Tibial artery (tissue), 4 donors: ENCODE data around the gene TMED5.
"Not testable (repeated sequence)": the region's sequence is repeated elsewhere in the genome, so short reads cannot be mapped to it uniquely, and the experiment has no call there.

Source experiments
- DNase-seq, 2 donors: peaks; one replicate each; pipeline ENCODE4 v3.0.0-alpha.2; 2019
- H3K27ac ChIP-seq, 2 donors: fragments of 200-600 bp; sonication (generic) in 1 of 2; 1 replicate in 1 of 2; 2 replicates in 1 of 2; pipeline ENCODE4 v1.5.1; 2018 to 2019; ENCODE audit warnings: mild to moderate bottlenecking in 1 of 2
- H3K27me3 ChIP-seq, 2 donors: fragments of 200-600 bp; sonication (generic) in 1 of 2; one replicate each; pipeline versions ENCODE4 v1.5.1 to v1.6.0; 2016 to 2019
- H3K36me3 ChIP-seq, 3 donors: fragments of 200-600 bp; sonication (generic) in 2 of 3; one replicate each; pipeline ENCODE4 v1.5.1; 2016 to 2019; ENCODE audit warnings: mild to moderate bottlenecking in 2 of 3
- H3K4me1 ChIP-seq, 4 donors: fragments of 200-600 bp; sonication (generic) in 2 of 4; 1 replicate in 3 of 4; 2 replicates in 1 of 4; pipeline ENCODE4 v1.5.1; 2016 to 2019
- H3K4me3 ChIP-seq, 2 donors: fragments of 200-600 bp; sonication (generic) in 1 of 2; 1 replicate in 1 of 2; 2 replicates in 1 of 2; pipeline ENCODE4 v1.5.1; 2018 to 2019; ENCODE audit warnings: mild to moderate bottlenecking in 2 of 2
- H3K9me3 ChIP-seq, 3 donors: fragments of 200-600 bp; sonication (generic) in 1 of 3; one replicate each; pipeline ENCODE4 v1.5.1; 2016 to 2019
- intact Hi-C: fragments of 100-400 bp; cut with DNase I; formaldehyde crosslinking; loops from one replicate; pipeline ENCODE4 v1.15.0; 2023; ENCODE audit warnings: low total_unique reads
- TF ChIP-seq, protein P1 (sequence below), 2 experiments: fragments of 200-600 bp in 1 of 2; fragments of 450-650 bp in 1 of 2; IDR thresholded peaks; one replicate each; pipeline ENCODE4 v1.5.1; 2017 to 2019; ENCODE audit warnings: antibody characterized with exemption in 2 of 2, mild to moderate bottlenecking in 1 of 2, moderate library complexity in 1 of 2

TMED5 gene

DNA sequence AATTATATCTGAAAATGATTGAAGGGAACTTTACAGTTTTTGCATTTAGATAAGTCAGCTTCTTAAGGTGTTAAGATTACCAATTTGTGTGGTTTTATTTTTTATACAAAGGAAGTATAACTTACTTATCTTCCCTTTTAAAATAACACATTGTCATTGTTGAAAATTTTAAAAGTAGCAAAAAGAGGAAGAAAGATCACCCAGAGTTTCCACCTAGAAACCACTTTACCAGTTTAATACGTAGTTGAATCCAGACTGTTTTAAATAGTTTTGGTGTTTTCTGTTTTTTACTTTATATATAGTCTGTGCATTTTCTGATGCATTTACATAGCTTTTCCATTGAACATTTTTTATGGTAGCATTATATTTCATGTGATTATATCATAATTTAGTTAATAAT is 6.5 kb upstream of the TMED5 start:
- no peak overlapping the region for H3K4me3 ChIP-seq
- intact Hi-C loops: loop anchor here (10.0 kb wide), 2 partner anchors 102 to 352 kb away; partner anchors contain the start of gene RPL5
- H3K36me3 ChIP-seq: no peaks in the 10 kb centered on the region
- no peak overlapping the region for H3K27ac ChIP-seq
- DNase-seq: no peak
- TF ChIP-seq, protein P1, sequence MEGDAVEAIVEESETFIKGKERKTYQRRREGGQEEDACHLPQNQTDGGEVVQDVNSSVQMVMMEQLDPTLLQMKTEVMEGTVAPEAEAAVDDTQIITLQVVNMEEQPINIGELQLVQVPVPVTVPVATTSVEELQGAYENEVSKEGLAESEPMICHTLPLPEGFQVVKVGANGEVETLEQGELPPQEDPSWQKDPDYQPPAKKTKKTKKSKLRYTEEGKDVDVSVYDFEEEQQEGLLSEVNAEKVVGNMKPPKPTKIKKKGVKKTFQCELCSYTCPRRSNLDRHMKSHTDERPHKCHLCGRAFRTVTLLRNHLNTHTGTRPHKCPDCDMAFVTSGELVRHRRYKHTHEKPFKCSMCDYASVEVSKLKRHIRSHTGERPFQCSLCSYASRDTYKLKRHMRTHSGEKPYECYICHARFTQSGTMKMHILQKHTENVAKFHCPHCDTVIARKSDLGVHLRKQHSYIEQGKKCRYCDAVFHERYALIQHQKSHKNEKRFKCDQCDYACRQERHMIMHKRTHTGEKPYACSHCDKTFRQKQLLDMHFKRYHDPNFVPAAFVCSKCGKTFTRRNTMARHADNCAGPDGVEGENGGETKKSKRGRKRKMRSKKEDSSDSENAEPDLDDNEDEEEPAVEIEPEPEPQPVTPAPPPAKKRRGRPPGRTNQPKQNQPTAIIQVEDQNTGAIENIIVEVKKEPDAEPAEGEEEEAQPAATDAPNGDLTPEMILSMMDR (IDR thresholded peaks at IDR 0.05): no peak
- no peaks in the 10 kb centered on the region for H3K27me3 ChIP-seq
- H3K9me3 ChIP-seq: no peaks in the 10 kb centered on the region
- no peaks in the 10 kb centered on the region for H3K4me1 ChIP-seq

DNA sequence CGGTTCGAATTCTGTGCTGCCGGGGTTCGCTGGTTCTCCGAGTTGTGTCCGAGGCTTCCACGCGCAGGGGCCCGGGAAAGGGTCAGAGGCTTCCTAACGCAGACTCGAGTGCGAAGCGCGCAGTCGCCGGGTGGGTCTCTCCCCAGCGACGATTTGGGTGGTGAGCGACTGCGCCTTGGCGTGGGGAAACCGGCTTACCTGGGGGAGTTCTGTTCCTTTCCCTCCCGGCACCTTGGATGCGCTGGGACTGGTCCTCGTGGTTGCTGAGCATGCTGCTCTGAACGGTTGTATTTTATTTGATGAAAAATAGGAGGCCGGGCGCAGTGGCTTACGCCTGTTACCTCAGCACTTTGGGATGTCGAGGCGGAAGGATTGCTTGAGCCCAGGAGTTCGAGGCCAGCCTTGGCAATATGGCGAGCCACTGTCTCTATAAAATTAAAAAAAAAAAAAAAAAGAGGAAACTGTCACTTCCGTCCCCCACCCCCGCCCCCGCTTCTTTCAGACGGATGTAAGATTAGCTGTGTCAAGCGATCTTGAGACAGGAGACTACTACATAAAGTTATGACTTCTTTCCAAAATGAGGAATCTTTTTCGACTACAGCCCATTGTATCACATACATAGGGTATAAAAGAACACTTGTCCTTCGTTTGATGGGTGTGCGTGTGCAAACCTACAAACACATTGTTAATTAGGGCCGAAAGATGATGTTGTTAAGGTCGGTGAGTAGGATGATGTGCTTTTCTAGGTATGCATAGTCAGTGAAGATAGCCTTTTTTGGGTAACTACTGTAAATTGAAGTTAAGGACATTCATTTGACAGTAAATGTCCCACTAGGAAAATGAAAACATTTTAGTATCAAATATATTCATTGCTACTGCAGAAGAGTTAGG is 755 bp upstream of the TMED5 start, which contains the start of gene CCDC18:
CCDC18 (plus strand) TSS at position 2 of the 891 bp plus-strand sequence. CDS start 2,638 bp downstream, outside the sequence.
- intact Hi-C loops: loop anchor here (10.0 kb wide), 2 partner anchors 96 to 346 kb away; partner anchors contain the start of gene RPL5
- H3K4me3 ChIP-seq: peak within 1 kb of the TSS; percentile 91 to 99
- TF ChIP-seq, protein P1 (IDR thresholded peaks at IDR 0.05): no peak
- H3K4me1 ChIP-seq: peaks cover 0 to 38% (median 17%) of the 10 kb centered on the region in 4 donors
- no peaks in the 10 kb centered on the region for H3K36me3 ChIP-seq
- H3K9me3 ChIP-seq: no peaks in the 10 kb centered on the region
- no peaks in the 10 kb centered on the region for H3K27me3 ChIP-seq
- peak within 1 kb of the TSS; percentile 99 to 100 for H3K27ac ChIP-seq
- DNase-seq: no peak

DNA sequence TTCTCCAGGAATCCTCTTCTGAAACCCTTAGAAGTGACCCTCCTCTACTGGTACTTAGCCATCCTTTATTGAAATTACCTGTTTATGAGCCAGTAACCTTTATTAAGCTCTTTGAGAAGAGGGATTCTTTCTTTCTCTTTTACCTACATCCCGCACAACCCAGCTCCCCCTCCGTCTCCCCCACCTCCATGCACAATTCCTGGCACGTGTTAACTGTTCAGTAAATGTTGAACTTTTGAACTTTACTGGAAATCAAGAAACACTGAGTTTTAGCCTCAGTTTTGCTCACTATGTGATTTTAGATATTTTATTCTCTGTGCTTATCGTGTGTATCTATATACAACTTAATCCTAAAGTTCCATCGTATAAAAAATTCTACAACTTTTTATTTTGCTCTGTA is 1.8 kb downstream of the TMED5 start:
- intact Hi-C loops: no loop called here
- TF ChIP-seq, protein P1 (IDR thresholded peaks at IDR 0.05): no peak
- Histone ChIP-seq H3K27ac (peak overlapping the region in 1 of 2 donors; percentile 100), H3K9me3 (no peaks in the 10 kb centered on the region), H3K4me1 (peaks cover 0 to 53% (median 18%) of the 10 kb centered on the region in 4 donors), H3K36me3 (peaks cover 0 to 5% (median 0%) of the 10 kb centered on the region in 3 donors), H3K4me3 (peak overlapping the region; percentile 91 to 99), H3K27me3 (no peaks in the 10 kb centered on the region)
- no peak for DNase-seq

DNA sequence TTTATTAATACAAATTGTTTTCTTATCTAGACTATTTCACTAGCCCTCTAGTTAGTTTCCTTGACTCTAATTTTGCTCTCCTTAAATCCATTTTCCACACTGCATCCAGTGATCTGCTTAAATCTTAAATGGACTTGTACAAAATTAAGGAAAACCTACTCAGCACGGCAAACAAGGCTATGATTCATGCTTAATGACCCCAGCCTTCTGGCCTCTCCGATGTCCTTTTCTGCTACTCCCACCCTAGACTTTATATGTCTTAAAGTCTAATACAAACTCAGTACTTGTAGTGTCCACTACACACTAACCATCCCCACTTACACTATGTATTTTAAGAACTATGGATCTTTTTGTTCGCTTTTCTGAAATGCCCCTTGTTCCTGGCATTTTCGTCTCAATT is 2.2 kb downstream of the TMED5 start:
- H3K27ac ChIP-seq: peak overlapping the region in 1 of 2 donors; percentile 21
- no peaks in the 10 kb centered on the region for H3K27me3 ChIP-seq
- intact Hi-C loops: no loop called here
- H3K4me3 ChIP-seq: peak overlapping the region; percentile 91 to 99
- peaks cover 0 to 57% (median 18%) of the 10 kb centered on the region in 4 donors for H3K4me1 ChIP-seq
- H3K36me3 ChIP-seq: peaks cover 0 to 5% (median 0%) of the 10 kb centered on the region in 3 donors
- no peak for DNase-seq
- TF ChIP-seq, protein P1 (IDR thresholded peaks at IDR 0.05): no peak
- H3K9me3 ChIP-seq: no peaks in the 10 kb centered on the region

DNA sequence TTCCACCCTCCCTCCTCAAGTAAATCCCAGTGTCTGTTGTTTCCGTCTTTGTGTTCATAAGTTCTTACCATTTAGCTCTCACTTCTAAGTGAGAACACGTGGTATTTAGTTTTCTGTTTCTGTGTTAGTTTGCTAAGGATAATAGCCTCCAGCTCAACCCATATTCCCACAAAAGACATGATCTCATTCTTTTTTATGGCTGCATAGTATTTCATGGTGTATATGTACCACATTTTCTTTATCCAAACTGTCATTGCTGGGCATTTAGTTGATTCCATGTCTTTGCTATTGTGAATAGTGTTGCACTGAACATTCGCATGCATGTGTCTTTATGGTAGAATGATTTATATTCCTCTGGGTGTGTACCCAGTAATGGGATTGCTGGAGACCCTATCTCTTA is 5.6 kb downstream of the TMED5 start:
- H3K4me3 ChIP-seq, DNase-seq, intact Hi-C loops, H3K36me3 ChIP-seq, H3K27ac ChIP-seq, H3K27me3 ChIP-seq, H3K9me3 ChIP-seq: not testable (repeated sequence)
- H3K4me1 ChIP-seq: peaks cover 0 to 65% (median 14%) of the 10 kb centered on the region in 4 donors

DNA sequence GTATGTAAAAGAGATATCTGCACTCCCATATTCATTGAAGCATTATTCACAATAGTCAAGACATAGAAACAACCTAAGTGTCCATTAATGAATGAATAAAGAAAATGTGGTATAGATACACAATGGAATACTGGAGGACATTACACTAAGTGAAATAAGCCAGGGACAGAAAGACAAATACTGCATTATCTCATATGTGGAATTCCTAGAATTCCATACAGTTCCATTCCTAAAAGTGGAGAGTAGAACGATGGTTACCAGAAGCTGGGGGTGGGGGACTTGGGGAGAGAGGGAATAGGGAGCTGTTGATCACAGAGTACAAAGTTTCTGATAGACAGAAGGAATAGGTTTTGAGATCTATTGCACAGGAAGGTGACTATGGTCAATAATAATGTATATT is 7.4 kb downstream of the TMED5 start:
- Histone ChIP-seq H3K4me1 (peaks cover 0 to 53% (median 6%) of the 10 kb centered on the region in 4 donors), H3K36me3 (peaks cover 0 to 5% (median 0%) of the 10 kb centered on the region in 3 donors), H3K9me3 (peaks cover 0 to 7% (median under 1%) of the 10 kb centered on the region in 3 donors), H3K27me3 (no peaks in the 10 kb centered on the region), H3K27ac (no peak overlapping the region), H3K4me3 (no peak overlapping the region)
- no peak for DNase-seq
- intact Hi-C loops: no loop called here
- TF ChIP-seq, protein P1 (IDR thresholded peaks at IDR 0.05): no peak
